HepG2 (cell line): ENCODE results near the gene CD81. TPM values are rescaled to one million over a fixed set of nuclear protein-coding genes. Genes with fewer than 3 reads are reported as not detected.

Source experiments
- ATAC-seq: fragments of 200-7000 bp; cut with Tn5 transposase; 3 replicates; pipeline ENCODE4 v1.9.1; 2020; ENCODE audit warnings: mild to moderate bottlenecking, moderate library complexity
- BruUV-seq: library from RNA; stranded (reverse); fragments of 400-500 nt; replicated peaks from 2 replicates; lab custom pipeline; 2021; lab: Mats Ljungman, UMichigan
- CTCF ChIA-PET: fragments of 300-600 bp; formaldehyde crosslinking; extraction: SDS; loops from one replicate; lab custom pipeline; 2021; ENCODE audit warnings: low total read pairs, inconsistent platforms, low intra/inter-chr PET ratio; lab: Yijun Ruan, JAX
- POLR2A ChIA-PET: fragments of 350-600 bp; sonication (Branson Sonifier 250); formaldehyde crosslinking; loops from one replicate; lab custom pipeline; 2020; ENCODE audit warnings: antibody characterized with exemption, inconsistent platforms; lab: Yijun Ruan, JAX
- DNase-seq: peaks from one replicate; pipeline ENCODE4 v3.0.0-alpha.2; 2015; ENCODE audit warnings: low spot score
- FAIRE-seq: peaks from 3 replicates; lab custom pipeline; 2011; peaks lifted over from hg19 to GRCh38; lab: Jason Lieb, UNC
- H2AFZ ChIP-seq: one replicate; pipeline ENCODE4 v1.6.1; 2011; ENCODE audit warnings: low read length, inconsistent platforms
- H3K27ac ChIP-seq: fragments of 300-600 bp; 3 replicates; pipeline ENCODE4 v1.8.0; 2011; ENCODE audit warnings: mixed run types, mild to moderate bottlenecking, mixed read lengths, low read length, inconsistent platforms; ENCODE audit not compliant: insufficient read depth; ENCODE audit errors: extremely low read length
- H3K27me3 ChIP-seq, 2 experiments: fragments of 200-600 bp in 1 of 2; 2 replicates in 1 of 2; 3 replicates in 1 of 2; pipeline versions ENCODE4 v1.6.0 to v1.8.0; 2011; ENCODE audit warnings: low read length in 2 of 2, mild to moderate bottlenecking in 2 of 2, moderate library complexity in 2 of 2, inconsistent platforms in 1 of 2; ENCODE audit not compliant: insufficient read depth in 2 of 2, control insufficient read depth in 1 of 2
- H3K36me3 ChIP-seq, 2 experiments: fragments of 200-600 bp in 1 of 2; replicated peaks in 1 of 2; 2 replicates in 1 of 2; 3 replicates in 1 of 2; pipeline versions ENCODE4 v1.5.1 to v1.8.0; 2011; ENCODE audit warnings: low read length in 2 of 2, inconsistent platforms in 1 of 2; ENCODE audit not compliant: insufficient read depth in 2 of 2, control insufficient read depth in 1 of 2
- H3K4me1 ChIP-seq: 2 replicates; pipeline ENCODE4 v1.5.1; 2012; ENCODE audit warnings: low read length, inconsistent platforms; ENCODE audit not compliant: insufficient read depth
- H3K4me2 ChIP-seq: 2 replicates; pipeline ENCODE4 v1.6.0; 2011; ENCODE audit warnings: low read depth, low read length, inconsistent platforms
- H3K4me3 ChIP-seq, 3 experiments: fragments of 200-600 bp in 1 of 3; sonication (generic), shearing (Covaris generic) in 1 of 3; replicated peaks in 1 of 3; 2 replicates each; pipeline ENCODE4 v1.5.1; 2011 to 2016; ENCODE audit warnings: low read length in 3 of 3, inconsistent platforms in 2 of 3, low read depth in 2 of 3, mild to moderate bottlenecking in 2 of 3, control low read depth in 1 of 3, mixed read lengths in 1 of 3; ENCODE audit not compliant: insufficient read depth in 1 of 3
- H3K79me2 ChIP-seq: one replicate; pipeline ENCODE4 v1.6.1; 2011; ENCODE audit warnings: low read length, inconsistent platforms; ENCODE audit not compliant: insufficient read depth
- H3K9ac ChIP-seq: 2 replicates; pipeline ENCODE4 v1.6.0; 2011; ENCODE audit warnings: mild to moderate bottlenecking, low read depth, low read length, inconsistent platforms; ENCODE audit not compliant: insufficient read depth
- H3K9me3 ChIP-seq: 2 replicates; pipeline ENCODE4 v1.5.1; 2012; ENCODE audit warnings: mild to moderate bottlenecking, low read length
- H4K20me1 ChIP-seq: 2 replicates; pipeline ENCODE4 v1.6.0; 2011; ENCODE audit warnings: inconsistent platforms, mild to moderate bottlenecking, low read length, moderate library complexity; ENCODE audit not compliant: insufficient read depth
- ZNF589 ChIP-seq: sonication (generic); formaldehyde crosslinking; conservative IDR thresholded peaks from 2 replicates; pipeline ENCODE4 v1.8.0; 2022; ENCODE audit warnings: mild to moderate bottlenecking, moderate library complexity, missing genetic modification reagents
- ZNF687 ChIP-seq: sonication (generic); formaldehyde crosslinking; IDR thresholded peaks from 2 replicates; pipeline ENCODE4 v1.5.1; 2020; ENCODE audit warnings: mild to moderate bottlenecking, missing genetic modification reagents, moderate library complexity
- WGBS: methylation state at CpG from one replicate; pipeline ENCODE4 v1.1.6; 2017; ENCODE audit warnings: low lambda C conversion rate; 5-methylcytosine and 5-hydroxymethylcytosine counted together
- in situ Hi-C: cut with HindIII; loops from 2 replicates; pipeline ENCODE4 v1.10.0; 2017; ENCODE audit warnings: low pct_unique_long_range_greater_than_20kb; ENCODE audit not compliant: extremely low pct_ligation_motif_present
- intact Hi-C: fragments of 100-400 bp; cut with micrococcal nuclease; formaldehyde crosslinking; loops from one replicate; pipeline ENCODE4 v1.10.0; 2022; ENCODE audit not compliant: unreplicated experiment
- polyA plus RNA-seq, 8 experiments: library from polyadenylated mRNA; depleted of rRNA in 3 of 8; stranded (reverse) in 7 of 8; unstranded in 1 of 8; fragments of >200 nt; fragmentation: Illumina TruSeq in 4 of 8; extraction: Trizol in 4 of 8; gene quantifications; 2 replicates each; pipeline versions ENCODE4 v1.2.1 to v1.2.3, GENCODE V29; 2011 to 2016; ENCODE audit warnings: low read depth in 4 of 8, missing spikeins in 1 of 8, mixed read lengths in 1 of 8; ENCODE audit not compliant: insufficient read depth in 1 of 8
- total RNA-seq, 5 experiments: library from RNA; depleted of rRNA; stranded (reverse); fragments of >200 nt; fragmentation: Illumina TruSeq; extraction: Trizol; gene quantifications; 2 replicates each; pipeline ENCODE4 v1.2.3, GENCODE V29; 2016; ENCODE audit warnings: low read depth in 1 of 5

CD81 gene
- total and polyA plus RNA-seq, 2 of the 13 experiments (the other 11 are each of a cell fraction or from before 2014, with no cell fraction given) = not detected

DNA sequence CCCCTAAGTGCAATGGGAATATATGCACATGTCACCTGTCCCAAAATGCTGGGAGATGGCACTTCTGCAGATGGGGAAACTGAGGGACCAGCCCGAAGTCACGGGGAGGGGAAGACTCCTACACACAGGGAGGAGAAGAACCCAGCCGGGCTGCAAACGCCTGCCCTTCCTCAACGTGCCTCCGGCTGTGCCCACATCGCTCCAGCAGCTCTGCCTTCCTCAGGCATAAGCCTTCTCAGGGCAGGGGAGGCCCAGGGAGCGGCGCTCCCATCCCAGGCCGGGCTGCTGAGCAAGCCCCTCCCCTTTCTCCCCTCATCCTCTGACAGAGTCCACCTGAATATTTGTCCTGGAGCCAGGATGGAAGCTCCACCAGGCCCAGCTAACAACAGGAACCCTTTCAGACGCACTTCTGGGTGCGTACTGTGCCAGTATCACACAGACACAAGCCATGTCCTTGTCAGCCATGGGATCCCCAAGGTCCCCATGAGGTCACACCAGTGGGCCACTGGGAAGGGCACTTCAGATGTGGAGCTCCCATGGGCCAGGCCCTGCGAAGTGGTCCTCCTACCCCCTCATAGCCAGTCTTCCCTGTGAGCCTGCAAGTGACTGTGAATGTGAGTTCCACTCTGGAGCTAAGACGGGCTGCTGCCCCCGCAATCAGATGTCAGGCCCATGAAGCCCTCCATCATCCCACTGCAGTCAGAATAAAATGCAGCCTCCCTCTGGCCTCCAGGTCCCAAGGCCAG is 2.5 kb upstream of the CD81 start:
- Histone ChIP-seq H3K4me1 (peaks cover 7% of the 10 kb centered on the region; the same call in 1 of the 2 replicates), H2AFZ (no peak overlapping the region), H3K4me3 (no peak overlapping the region), H3K9me3 (no peaks in the 10 kb centered on the region), H3K79me2 (no peaks in the 10 kb centered on the region), H3K9ac (no peak overlapping the region), H3K27me3 (peaks cover 8 to 58% of the 10 kb centered on the region in 2 experiments), H3K36me3 (no peaks in the 10 kb centered on the region), H4K20me1 (no peaks in the 10 kb centered on the region), H3K27ac (no peak overlapping the region), H3K4me2 (no peak overlapping the region)
- ChIA-PET CTCF (no interaction called here), POLR2A (no interaction called here)
- 26% methylated on average over 8 of the region's 15 CpGs for WGBS
- no TSS peak for BruUV-seq
- TF ChIP-seq ZNF687 (CRISPR knock-in tag) = 0 out of 2 replicates have a peak, but pooled peaks have one; percentile 13
- no peak for TF ChIP-seq ZNF589
- intact Hi-C loops = no loop called here
- DNase-seq = no peak
- FAIRE-seq = no peak
- ATAC-seq = no peak
- in situ Hi-C loops = no loop called here
